HepG2 (cell line): Measurements from ENCODE around the gene PRKAG1. TPM values are rescaled to one million over a fixed set of nuclear protein-coding genes. Genes with fewer than 3 reads are reported as not detected.

Experiments used
- ETV6 ChIP-seq: sonication (generic); formaldehyde crosslinking; conservative IDR thresholded peaks from 2 replicates; pipeline ENCODE4 v1.4.0; 2020; ENCODE audit warnings: missing genetic modification reagents
- FIP1L1 ChIP-seq: fragments of 200-400 bp; formaldehyde crosslinking; IDR thresholded peaks from 2 replicates; pipeline ENCODE4 v1.6.1; 2018; ENCODE audit warnings: low read depth, mild to moderate bottlenecking, low read length, moderate library complexity, borderline replicate concordance; ENCODE audit not compliant: insufficient read depth
- MED13 ChIP-seq: sonication (generic); formaldehyde crosslinking; IDR thresholded peaks from 2 replicates; pipeline ENCODE4 v1.5.0; 2020; ENCODE audit warnings: missing genetic modification reagents
- MIXL1 ChIP-seq: IDR thresholded peaks from 2 replicates; pipeline ENCODE4 v1.6.1; 2016
- NPAS2 ChIP-seq: sonication (generic); formaldehyde crosslinking; IDR thresholded peaks from 2 replicates; pipeline ENCODE4 v1.8.0; 2022; ENCODE audit warnings: mild to moderate bottlenecking, missing genetic modification reagents, borderline replicate concordance
- NR3C1 ChIP-seq: sonication (generic); formaldehyde crosslinking; IDR thresholded peaks from 2 replicates; pipeline ENCODE4 v1.4.0; 2020; ENCODE audit warnings: missing genetic modification reagents
- RXRB ChIP-seq: IDR thresholded peaks from 2 replicates; pipeline ENCODE4 v1.6.1; 2016; ENCODE audit warnings: borderline replicate concordance, missing genetic modification reagents, missing compliant biosample characterization
- SMAD9 ChIP-seq: sonication (generic); formaldehyde crosslinking; IDR thresholded peaks from 2 replicates; pipeline ENCODE4 v1.5.1; 2020; ENCODE audit warnings: mild to moderate bottlenecking, missing genetic modification reagents
- SRSF4 ChIP-seq: fragments of 200-400 bp; formaldehyde crosslinking; IDR thresholded peaks from one replicate; pipeline ENCODE4 v1.6.1; 2018; ENCODE audit warnings: mild to moderate bottlenecking, low read depth, low read length, moderate library complexity; ENCODE audit not compliant: poor library complexity, severe bottlenecking
- TCF12 ChIP-seq, 2 experiments: fragments of 450-650 bp in 1 of 2; sonication (generic) in 1 of 2; formaldehyde crosslinking in 1 of 2; IDR thresholded peaks; 2 replicates each; pipeline versions ENCODE4 v1.6.1 to v1.8.0; 2017 to 2022; ENCODE audit warnings: antibody characterized with exemption in 1 of 2, mild to moderate bottlenecking in 1 of 2, missing genetic modification reagents in 1 of 2, moderate library complexity in 1 of 2
- WIZ ChIP-seq: sonication (generic); formaldehyde crosslinking; IDR thresholded peaks from 2 replicates; pipeline ENCODE4 v1.5.1; 2020; ENCODE audit warnings: mild to moderate bottlenecking, missing genetic modification reagents
- ZNF30 ChIP-seq: sonication (generic); formaldehyde crosslinking; IDR thresholded peaks from 2 replicates; pipeline ENCODE4 v1.5.0; 2020; ENCODE audit warnings: mild to moderate bottlenecking, missing genetic modification reagents
- ZNF460 ChIP-seq: sonication (generic); formaldehyde crosslinking; IDR thresholded peaks from 2 replicates; pipeline ENCODE4 v1.5.1; 2020; ENCODE audit warnings: missing genetic modification reagents, mild to moderate bottlenecking, borderline replicate concordance
- ZNF674 ChIP-seq: sonication (generic); formaldehyde crosslinking; IDR thresholded peaks from 2 replicates; pipeline ENCODE4 v1.5.0; 2020; ENCODE audit warnings: low read depth, mild to moderate bottlenecking, missing genetic modification reagents
- ZNF766 ChIP-seq: sonication (generic); formaldehyde crosslinking; IDR thresholded peaks from 2 replicates; pipeline ENCODE4 v1.5.0; 2020; ENCODE audit warnings: missing genetic modification reagents, borderline replicate concordance
- polyA plus RNA-seq, 8 experiments: library from polyadenylated mRNA; depleted of rRNA in 3 of 8; stranded (reverse) in 7 of 8; unstranded in 1 of 8; fragments of >200 nt; fragmentation: Illumina TruSeq in 4 of 8; extraction: Trizol in 4 of 8; gene quantifications; 2 replicates each; pipeline versions ENCODE4 v1.2.1 to v1.2.3, GENCODE V29; 2011 to 2016; ENCODE audit warnings: low read depth in 4 of 8, missing spikeins in 1 of 8, mixed read lengths in 1 of 8; ENCODE audit not compliant: insufficient read depth in 1 of 8
- total RNA-seq, 5 experiments: library from RNA; depleted of rRNA; stranded (reverse); fragments of >200 nt; fragmentation: Illumina TruSeq; extraction: Trizol; gene quantifications; 2 replicates each; pipeline ENCODE4 v1.2.3, GENCODE V29; 2016; ENCODE audit warnings: low read depth in 1 of 5
- TF ChIP-seq, protein P1 (sequence below): sonication (generic); formaldehyde crosslinking; IDR thresholded peaks from 2 replicates; pipeline ENCODE4 v1.5.1; 2020; ENCODE audit warnings: mild to moderate bottlenecking, missing genetic modification reagents, borderline replicate concordance
- TF ChIP-seq, protein P2 (sequence below): sonication (generic); formaldehyde crosslinking; IDR thresholded peaks from 2 replicates; pipeline ENCODE4 v1.8.0; 2022; ENCODE audit warnings: mild to moderate bottlenecking, missing genetic modification reagents, borderline replicate concordance
- TF ChIP-seq, protein P3 (sequence below): sonication (generic); formaldehyde crosslinking; IDR thresholded peaks from 2 replicates; pipeline ENCODE4 v1.8.0; 2022; ENCODE audit warnings: mild to moderate bottlenecking, missing genetic modification reagents
- TF ChIP-seq, protein P4 (sequence below): sonication (generic); formaldehyde crosslinking; IDR thresholded peaks from 2 replicates; pipeline ENCODE4 v1.8.0; 2022; ENCODE audit warnings: missing genetic modification reagents, mild to moderate bottlenecking, borderline replicate concordance

PRKAG1 gene
- total and polyA plus RNA-seq, 2 of the 13 experiments (the other 11 are each of a cell fraction or from before 2014, with no cell fraction given), result 26.1 to 32.8 TPM

DNA sequence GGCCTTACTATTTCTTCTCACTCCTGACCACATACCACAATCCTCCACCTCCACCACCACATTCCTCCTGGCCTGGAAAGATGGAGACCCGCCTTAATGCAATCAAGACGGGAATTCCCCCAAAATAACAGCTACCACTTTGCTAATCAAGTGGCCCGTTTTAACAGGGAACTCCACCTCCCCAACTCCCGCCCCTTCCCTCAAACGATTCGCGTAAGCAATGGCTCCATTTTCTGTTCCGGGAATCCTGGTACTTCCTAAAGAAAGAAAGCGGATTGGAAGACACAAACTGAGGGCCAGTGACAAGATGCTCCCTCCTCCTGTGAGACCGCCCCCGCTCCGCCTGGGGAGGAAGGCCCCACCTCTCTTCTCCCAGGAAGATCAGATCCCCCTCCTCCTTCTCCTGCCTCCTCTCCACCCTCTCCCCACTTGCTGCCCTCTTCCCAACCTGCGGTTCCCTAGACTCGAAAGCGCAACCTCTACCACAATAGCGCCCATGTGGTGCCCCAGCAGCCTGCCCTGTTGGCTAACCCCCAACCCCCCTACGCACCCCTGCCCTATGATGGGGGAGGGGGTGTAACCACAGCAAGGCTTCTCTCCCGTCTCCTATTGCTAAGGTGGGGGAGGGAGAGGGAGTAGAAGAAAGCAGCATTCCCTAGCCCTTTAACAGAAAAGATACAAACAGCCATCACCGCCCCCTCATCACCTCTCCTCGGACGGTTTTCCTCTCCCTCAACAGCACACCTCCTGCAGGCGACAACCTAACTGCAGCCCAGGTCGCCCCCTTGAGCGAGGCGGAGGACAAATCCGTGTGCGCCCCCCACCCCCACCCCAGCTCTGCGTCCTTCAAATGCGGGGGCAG is 62.1 kb downstream of the PRKAG1 start (continued):
- TF ChIP-seq WIZ (CRISPR knock-in tag) (no peak), TCF12 (IDR thresholded peaks at IDR 0.05) (no peak), TCF12 (CRISPR knock-in tag; IDR thresholded peaks at IDR 0.05) (no peak), MED13 (CRISPR knock-in tag) (no peak), ZNF460 (CRISPR knock-in tag) (no peak), NR3C1 (CRISPR knock-in tag) (no peak), SRSF4 (no peak), ZNF766 (no peak), RXRB (CRISPR knock-in tag) (no peak), FIP1L1 (no peak), MIXL1 (CRISPR knock-in tag) (no peak), ETV6 (no peak), NPAS2 (CRISPR knock-in tag) (no peak), ZNF674 (CRISPR knock-in tag) (0 out of 2 replicates have a peak, but pooled peaks have one; percentile 37), ZNF30 (CRISPR knock-in tag) (no peak), SMAD9 (CRISPR knock-in tag) (no peak)
- TF ChIP-seq, protein P1, sequence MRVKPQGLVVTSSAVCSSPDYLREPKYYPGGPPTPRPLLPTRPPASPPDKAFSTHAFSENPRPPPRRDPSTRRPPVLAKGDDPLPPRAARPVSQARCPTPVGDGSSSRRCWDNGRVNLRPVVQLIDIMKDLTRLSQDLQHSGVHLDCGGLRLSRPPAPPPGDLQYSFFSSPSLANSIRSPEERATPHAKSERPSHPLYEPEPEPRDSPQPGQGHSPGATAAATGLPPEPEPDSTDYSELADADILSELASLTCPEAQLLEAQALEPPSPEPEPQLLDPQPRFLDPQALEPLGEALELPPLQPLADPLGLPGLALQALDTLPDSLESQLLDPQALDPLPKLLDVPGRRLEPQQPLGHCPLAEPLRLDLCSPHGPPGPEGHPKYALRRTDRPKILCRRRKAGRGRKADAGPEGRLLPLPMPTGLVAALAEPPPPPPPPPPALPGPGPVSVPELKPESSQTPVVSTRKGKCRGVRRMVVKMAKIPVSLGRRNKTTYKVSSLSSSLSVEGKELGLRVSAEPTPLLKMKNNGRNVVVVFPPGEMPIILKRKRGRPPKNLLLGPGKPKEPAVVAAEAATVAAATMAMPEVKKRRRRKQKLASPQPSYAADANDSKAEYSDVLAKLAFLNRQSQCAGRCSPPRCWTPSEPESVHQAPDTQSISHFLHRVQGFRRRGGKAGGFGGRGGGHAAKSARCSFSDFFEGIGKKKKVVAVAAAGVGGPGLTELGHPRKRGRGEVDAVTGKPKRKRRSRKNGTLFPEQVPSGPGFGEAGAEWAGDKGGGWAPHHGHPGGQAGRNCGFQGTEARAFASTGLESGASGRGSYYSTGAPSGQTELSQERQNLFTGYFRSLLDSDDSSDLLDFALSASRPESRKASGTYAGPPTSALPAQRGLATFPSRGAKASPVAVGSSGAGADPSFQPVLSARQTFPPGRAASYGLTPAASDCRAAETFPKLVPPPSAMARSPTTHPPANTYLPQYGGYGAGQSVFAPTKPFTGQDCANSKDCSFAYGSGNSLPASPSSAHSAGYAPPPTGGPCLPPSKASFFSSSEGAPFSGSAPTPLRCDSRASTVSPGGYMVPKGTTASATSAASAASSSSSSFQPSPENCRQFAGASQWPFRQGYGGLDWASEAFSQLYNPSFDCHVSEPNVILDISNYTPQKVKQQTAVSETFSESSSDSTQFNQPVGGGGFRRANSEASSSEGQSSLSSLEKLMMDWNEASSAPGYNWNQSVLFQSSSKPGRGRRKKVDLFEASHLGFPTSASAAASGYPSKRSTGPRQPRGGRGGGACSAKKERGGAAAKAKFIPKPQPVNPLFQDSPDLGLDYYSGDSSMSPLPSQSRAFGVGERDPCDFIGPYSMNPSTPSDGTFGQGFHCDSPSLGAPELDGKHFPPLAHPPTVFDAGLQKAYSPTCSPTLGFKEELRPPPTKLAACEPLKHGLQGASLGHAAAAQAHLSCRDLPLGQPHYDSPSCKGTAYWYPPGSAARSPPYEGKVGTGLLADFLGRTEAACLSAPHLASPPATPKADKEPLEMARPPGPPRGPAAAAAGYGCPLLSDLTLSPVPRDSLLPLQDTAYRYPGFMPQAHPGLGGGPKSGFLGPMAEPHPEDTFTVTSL (CRISPR knock-in tag), result no peak
- TF ChIP-seq, protein P2, sequence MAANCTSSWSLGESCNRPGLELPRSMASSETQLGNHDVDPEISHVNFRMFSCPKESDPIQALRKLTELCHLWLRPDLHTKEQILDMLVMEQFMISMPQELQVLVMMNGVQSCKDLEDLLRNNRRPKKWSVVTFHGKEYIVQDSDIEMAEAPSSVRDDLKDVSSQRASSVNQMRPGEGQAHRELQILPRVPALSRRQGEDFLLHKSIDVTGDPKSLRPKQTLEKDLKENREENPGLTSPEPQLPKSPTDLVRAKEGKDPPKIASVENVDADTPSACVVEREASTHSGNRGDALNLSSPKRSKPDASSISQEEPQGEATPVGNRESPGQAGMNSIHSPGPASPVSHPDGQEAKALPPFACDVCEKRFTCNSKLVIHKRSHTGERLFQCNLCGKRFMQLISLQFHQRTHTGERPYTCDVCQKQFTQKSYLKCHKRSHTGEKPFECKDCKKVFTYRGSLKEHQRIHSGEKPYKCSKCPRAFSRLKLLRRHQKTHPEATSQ (CRISPR knock-in tag), result no peak
- TF ChIP-seq, protein P3, sequence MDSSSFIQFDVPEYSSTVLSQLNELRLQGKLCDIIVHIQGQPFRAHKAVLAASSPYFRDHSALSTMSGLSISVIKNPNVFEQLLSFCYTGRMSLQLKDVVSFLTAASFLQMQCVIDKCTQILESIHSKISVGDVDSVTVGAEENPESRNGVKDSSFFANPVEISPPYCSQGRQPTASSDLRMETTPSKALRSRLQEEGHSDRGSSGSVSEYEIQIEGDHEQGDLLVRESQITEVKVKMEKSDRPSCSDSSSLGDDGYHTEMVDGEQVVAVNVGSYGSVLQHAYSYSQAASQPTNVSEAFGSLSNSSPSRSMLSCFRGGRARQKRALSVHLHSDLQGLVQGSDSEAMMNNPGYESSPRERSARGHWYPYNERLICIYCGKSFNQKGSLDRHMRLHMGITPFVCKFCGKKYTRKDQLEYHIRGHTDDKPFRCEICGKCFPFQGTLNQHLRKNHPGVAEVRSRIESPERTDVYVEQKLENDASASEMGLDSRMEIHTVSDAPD (CRISPR knock-in tag), result no peak
- TF ChIP-seq, protein P4, sequence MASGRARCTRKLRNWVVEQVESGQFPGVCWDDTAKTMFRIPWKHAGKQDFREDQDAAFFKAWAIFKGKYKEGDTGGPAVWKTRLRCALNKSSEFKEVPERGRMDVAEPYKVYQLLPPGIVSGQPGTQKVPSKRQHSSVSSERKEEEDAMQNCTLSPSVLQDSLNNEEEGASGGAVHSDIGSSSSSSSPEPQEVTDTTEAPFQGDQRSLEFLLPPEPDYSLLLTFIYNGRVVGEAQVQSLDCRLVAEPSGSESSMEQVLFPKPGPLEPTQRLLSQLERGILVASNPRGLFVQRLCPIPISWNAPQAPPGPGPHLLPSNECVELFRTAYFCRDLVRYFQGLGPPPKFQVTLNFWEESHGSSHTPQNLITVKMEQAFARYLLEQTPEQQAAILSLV (CRISPR knock-in tag), result no peak
